ENCODE data around the gene COL4A1.

- TF ChIP-seq CTCF (IDR thresholded peaks at IDR 0.05; ENCODE audit: insufficient read depth, low read depth, low read length) (no peak), EZH2 (IDR thresholded peaks at IDR 0.05; ENCODE audit: insufficient read depth, low read length) (no peak)
These were observed 74.8 kb downstream of the COL4A1 start for GRCh38 chr13:110232142-110232541.
